AG20443 (cell line): ENCODE data around the gene STX1A.

Experiments used
- DNase-seq: peaks from one replicate; pipeline ENCODE4 v3.0.0; 2012; ENCODE audit warnings: low spot score, mixed read lengths

Gene STX1A

DNA sequence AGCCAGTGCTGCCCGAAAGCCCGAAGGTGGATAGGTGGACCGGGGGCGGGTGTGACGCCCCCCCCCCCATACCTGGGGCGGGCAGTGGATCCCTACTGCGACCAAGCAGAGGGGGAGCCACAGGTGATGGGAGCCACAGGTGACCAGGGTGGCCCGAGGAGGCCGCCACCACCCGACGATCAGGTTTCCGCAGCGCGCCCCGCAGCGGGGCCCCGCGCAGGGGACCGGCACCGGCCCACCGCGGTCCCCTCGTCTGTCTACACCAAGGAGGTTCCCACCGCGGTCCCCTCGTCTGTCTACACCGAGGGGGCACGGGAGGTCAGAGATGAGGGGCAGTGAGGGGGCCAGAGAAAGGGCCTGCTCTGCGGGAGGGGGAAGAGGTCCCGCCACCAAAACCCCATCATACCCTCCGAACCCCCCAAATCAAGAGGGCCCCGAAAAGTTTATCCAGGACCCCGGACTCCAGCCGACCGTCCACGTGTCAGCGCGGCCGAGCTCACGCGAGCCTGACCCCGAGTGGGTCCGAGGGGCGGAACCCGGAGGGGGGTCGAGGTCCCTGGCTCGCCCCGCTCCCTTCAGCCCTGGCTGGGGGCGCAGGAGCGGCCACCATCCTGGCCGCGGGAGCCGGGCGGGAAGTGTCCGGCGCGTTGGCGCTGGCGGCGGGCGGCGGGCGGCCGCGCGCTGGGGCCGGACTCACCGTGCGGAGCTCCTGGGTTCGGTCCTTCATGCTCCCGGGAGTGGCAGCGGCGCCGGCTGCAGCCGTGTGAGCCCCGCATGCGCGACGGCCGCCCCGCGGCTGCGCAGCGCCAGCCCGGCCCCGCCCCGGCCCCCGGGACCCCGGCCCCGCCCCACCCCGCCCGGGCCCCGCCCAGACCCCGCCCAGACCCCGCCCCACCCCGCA is at the start of gene STX1A:
TSS of gene STX1A (minus strand) at position 765 of the 901 bp plus-strand sequence. CDS start at position 727, 38 bp downstream.
- DNase-seq: peak; percentile 98

- DNase-seq: peak; percentile 34
Observed at GRCh38 chr7:73768641-73769480, 49.4 kb upstream of the STX1A start.

DNA sequence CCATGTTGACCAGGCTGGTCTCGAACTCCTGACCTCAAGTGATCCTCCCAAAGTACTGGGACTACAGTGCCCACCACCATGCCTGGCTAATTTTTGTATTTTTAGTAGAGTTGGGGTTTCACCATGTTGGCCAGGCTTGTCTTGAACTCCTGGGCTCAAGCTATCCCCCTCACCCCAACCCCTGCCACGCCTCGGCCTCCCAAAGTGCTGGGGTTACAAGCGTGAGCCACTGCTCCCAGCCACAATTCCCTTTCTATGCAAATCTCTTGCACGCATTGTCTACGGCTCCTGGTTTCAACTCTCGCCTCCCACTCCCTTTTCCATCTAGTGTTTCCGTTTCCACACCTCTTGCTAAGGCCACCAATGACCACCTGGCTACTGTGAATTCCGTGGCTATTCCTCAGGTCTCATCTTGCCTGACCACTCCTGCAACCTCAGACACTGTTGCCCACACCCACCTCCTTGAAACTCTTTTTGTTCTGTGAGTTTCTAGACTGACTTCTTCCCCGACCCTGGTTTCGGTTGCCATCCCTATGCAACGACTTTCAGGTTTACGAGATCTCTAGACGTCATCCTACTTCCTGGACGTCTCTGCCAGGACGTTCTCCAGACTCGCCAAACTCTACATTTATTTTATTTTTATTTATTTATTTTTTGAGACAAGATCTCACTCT is 47.2 kb upstream of the STX1A start:
- DNase-seq: no peak

GRCh38 chr7:73762659-73762999 is 43.2 kb upstream of the STX1A start:
- DNase-seq: no peak

DNA sequence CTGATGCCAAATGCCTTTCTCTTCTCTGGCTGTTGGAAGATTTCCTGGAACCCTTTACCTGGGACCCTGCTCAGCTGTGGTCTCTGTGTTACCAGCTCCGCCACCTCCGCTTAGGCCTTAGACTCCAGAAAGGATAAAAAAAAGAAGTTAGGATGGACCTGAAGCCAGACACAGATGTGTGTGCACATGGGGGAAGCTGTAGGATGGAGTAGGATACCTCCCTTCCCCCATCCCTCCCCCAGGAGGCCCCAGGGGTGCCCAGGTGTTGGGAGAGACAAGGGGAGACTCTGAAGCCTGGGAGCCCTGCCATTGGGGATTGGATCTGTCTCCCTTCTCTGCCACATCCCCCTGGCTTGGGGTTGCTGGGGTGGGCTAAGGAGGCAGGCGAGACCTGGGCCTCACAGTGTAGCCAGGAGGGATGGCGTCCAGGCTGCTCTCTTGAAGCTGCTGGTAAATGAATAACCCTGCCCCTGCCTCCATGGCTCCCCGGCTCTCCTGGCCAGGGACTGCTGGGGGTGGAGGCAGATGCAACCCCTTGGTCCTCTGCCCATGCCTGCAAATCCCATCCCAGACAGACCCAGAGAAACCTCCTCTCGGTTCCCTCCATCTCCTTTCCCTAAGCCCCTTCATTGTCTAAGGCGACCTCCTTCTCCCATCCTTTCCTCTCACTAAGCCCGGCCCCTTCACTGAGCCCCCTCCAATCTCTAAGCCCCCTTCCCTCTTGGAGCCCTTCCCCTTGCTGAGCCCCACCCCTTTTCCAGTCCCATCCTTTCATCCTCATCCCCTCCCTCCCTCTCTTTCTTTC is 42.6 kb upstream of the STX1A start:
- DNase-seq: no peak

DNA sequence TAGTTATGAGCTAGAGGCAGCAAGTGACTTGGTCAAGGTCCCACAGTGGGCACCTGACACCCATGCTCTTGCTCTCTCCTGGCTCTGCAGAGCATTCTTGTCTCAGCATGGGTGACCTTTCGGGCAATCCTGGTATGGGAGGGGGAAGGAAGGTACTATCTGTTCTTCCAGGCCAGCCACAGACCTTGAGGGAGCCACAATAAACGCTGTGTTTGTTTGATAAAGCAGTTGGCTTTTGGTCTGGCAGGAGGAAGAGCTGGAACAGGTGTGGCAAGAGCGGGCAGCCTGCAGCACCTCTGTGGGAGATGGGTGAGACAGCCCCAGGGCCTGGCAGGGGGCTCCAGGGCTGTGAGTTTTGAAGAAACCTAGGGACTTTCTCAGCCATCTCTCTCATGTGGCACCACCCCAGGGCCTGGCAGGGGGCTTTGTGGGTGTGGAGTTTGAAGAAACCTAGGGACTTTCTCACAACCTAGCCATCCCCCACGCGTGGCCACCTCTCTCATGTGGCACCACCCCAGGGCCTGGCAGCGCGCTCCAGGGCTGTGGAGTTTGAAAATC is 39.2 kb upstream of the STX1A start:
- no peak for DNase-seq

- no peak for DNase-seq
Observed at GRCh38 chr7:73749931-73750776, 30.7 kb upstream of the STX1A start.

GRCh38 chr7:73746378-73746777 is 26.9 kb upstream of the STX1A start:
- DNase-seq: no peak

DNA sequence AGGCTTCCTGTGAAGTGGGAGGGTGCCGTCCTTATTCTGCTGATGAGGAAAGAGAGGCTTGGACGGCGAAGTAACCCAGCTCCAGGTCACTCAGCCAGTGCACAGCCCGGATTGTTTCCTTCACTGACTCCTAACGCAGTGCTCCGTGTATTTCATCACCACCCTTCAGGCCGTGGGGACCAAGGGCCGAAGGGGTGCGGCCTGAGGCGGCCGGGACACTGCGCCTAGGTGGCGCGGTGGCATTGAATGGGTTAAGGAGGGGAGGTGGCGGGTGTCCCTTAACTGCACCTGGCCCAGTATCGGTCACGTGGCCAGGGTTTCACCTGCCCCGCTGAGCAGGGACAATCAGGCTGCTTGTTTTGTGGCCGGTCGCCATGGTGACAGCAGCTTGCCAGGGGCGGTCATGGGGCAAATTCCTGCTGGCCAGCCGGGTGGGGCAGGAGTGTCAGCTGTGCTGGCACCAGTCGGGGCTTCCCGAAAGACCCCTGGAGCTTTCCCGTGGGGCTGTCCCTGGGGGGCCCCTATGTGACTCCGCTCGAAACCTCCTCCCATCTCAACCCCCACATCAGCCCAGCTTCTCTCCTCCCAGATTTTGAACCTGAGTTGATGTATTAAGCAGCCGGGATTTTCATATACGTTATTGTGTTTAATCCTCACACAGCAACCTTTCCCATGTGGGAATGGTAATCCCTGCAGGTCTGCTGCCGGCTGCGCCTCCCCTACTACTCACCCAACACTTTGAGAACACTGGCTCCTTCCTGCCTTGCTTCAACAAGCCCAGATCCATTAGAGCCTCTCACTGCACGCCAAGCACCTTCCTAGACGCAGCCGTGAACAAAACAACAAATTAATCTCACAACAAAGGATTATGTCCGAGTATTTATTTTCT is 23.5 kb upstream of the STX1A start:
- DNase-seq: peak; percentile 40

- no peak for DNase-seq
Observed at GRCh38 chr7:73742338-73742752, 22.9 kb upstream of the STX1A start.

- DNase-seq: no peak
Observed at GRCh38 chr7:73741600-73741999, 22.1 kb upstream of the STX1A start.

- DNase-seq: no peak
Observed at GRCh38 chr7:73740771-73741170, 21.3 kb upstream of the STX1A start.

- DNase-seq: no peak
Observed at GRCh38 chr7:73740212-73740611, 20.7 kb upstream of the STX1A start.

DNA sequence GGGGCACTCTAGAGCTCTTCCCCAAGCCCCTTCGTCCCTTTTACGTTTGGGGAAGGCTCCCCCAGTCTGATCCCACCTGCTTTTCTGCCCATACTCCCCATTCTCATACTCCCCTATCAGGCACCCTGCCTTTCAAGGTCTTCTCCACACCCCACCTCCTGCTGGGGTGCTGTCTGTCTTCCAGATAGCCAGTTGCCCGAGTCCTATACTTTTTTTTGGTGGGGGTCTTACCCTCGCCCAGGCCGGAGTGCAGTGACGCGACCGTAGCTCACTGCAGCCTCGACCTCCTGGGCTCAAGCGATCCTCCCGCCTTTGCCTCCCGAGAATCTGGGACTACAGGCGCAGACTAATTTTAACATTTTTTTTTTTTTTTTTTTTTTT is 19.9 kb upstream of the STX1A start:
- no peak for DNase-seq

DNA sequence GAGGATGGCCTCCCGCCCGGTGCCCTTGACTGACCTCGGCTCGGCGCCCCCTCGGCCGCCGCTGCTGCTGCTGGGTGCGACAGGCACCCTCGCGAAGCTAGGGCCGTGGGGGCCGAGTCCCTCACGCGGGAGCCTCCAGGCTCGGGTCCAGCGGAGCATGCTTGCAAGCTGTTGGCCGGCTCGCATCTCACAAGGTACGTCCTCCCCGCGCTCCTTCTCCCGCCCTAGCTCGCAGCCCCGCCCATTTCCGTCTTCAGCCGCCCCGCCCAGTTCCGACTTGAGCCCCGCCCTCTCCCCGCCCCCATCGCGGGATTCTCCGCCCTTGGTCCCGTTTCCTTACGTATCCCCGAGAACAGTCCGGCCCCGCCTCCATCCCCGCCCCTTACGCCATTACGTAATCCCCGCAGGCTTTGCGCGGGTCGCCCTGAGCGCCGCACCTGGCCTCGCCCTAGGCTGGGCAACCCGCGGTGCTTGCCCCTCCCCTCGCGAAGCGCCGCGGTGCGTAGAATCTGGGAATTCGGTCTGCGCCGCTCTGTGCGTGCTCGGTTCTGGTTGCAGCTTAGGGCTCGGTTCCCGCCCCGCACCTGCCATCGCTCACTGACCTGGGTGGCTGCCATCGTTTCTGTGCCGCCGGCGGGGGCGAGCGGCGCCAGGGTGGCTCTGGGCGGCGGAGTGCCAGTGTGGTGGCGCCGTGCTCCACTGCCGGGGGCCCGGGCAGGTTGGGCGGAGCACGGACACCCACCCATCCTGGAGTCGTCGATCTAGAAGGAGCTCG is 19.3 kb upstream of the STX1A start, which contains the start of gene ABHD11:
TSS of gene ABHD11 (minus strand) at position 191 of the 775 bp plus-strand sequence. CDS start at position 159, 32 bp downstream.
- peak; percentile 98 for DNase-seq

DNA sequence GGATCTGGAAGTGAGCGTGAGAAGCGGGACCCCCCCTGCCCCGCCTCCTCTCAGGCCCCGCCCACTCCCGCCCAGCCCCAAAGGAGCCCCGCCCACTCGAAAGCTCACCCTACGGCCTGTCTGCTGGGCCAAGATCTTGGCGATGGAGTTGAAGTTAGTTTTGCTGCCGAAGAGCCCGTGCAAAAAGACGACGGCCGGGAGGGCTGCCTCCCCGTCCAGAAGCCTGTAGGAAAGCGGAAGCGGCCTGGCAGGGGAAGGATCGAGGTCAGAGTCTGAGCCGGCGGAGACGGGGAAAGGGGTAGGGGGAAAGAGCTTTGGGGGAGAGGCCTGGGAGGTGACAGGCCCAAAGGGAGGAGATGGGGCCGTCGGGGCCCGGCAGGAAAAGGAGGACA is 18.7 kb upstream of the STX1A start:
- peak; percentile 89 for DNase-seq

GRCh38 chr7:73737491-73738219 is 18.2 kb upstream of the STX1A start:
- DNase-seq: no peak

DNA sequence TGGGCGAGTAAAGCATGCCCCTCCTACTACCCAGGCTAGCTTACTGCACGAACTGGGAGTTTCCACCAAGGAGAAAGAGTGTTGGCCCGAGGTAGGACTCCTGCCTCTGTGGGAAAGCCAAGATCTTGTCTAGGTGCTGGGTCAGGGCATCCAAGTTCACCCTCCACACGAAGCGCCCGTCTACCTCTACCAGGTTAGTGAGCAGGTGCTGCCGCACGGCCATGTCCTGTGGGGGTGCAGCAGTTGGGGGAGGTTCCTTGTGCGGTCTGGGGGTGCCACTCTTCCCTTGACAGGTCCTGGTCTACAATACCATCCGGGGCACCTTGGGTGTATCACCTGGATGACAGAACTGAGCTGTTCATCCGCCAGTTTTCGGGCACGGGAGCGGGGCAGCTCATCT is 17.4 kb upstream of the STX1A start:
- no peak for DNase-seq
